PFSK-1 (cell line): ENCODE results near the gene KLHL2.

Experiments used
- FOXP2 ChIP-seq: optimal IDR thresholded peaks from 2 replicates; pipeline ENCODE3; 2011; ENCODE audit warnings: borderline replicate concordance, control low read depth, inconsistent platforms; ENCODE audit not compliant: insufficient read depth; ENCODE audit errors: extremely low read length, extremely low read depth
- REST ChIP-seq, 2 experiments: IDR thresholded peaks; 2 replicates each; pipeline versions ENCODE4 v1.6.1 to v1.8.0; 2011 to 2012; ENCODE audit warnings: low read depth in 2 of 2, low read length in 2 of 2, control low read depth in 1 of 2, inconsistent platforms in 1 of 2, mild to moderate bottlenecking in 1 of 2, moderate library complexity in 1 of 2; ENCODE audit not compliant: insufficient read depth in 1 of 2
- SIN3A ChIP-seq: IDR thresholded peaks from 2 replicates; pipeline ENCODE4 v1.6.1; 2012; ENCODE audit warnings: mild to moderate bottlenecking, low read length, moderate library complexity, borderline replicate concordance; ENCODE audit not compliant: insufficient read depth

GRCh38 chr4:165217325-165217724 is 10.0 kb downstream of the KLHL2 start:
- TF ChIP-seq REST (IDR thresholded peaks at IDR 0.05; ENCODE audit: insufficient read depth in 1 of 2, low read depth in 2 of 2, low read length in 2 of 2): no peak
- TF ChIP-seq SIN3A: no peak
- no peak for TF ChIP-seq FOXP2
